ENCODE data around the gene VIL1.

The VIL1 gene

DNA sequence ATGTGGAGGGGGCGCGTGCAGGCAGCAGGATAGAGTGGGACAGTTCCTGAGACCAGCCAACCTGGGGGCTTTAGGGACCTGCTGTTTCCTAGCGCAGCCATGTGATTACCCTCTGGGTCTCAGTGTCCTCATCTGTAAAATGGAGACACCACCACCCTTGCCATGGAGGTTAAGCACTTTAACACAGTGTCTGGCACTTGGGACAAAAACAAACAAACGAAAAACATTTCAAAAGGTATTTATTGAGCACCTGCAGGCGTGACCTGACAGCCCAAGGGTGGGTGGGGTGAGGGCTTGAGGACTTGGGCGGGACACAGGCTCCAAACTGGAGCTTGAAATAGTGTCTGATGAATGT, 23.9 kb upstream of the VIL1 start:
- DNase-seq: no peak
- no peak for ATAC-seq

DNA sequence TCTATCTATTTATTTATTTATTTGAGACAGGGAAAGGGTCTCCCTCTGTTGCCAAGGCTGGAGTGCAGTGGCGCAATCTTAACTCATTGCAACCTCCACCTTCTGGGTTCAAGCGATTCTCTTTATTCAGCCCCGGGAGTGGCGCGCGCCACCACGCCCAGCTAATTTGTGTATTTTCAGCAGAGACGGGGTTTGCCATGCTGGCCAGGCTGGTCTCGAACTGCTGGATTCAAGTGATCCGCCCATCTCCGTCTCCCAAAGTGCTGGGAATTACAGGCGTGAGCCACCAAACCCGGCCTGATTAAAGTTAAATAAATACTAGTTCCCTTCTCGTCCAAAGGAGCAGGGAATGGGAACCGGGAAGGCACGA, 23.5 kb upstream of the VIL1 start:
- DNase-seq (peak; percentile 23), ATAC-seq (no peak)

DNA sequence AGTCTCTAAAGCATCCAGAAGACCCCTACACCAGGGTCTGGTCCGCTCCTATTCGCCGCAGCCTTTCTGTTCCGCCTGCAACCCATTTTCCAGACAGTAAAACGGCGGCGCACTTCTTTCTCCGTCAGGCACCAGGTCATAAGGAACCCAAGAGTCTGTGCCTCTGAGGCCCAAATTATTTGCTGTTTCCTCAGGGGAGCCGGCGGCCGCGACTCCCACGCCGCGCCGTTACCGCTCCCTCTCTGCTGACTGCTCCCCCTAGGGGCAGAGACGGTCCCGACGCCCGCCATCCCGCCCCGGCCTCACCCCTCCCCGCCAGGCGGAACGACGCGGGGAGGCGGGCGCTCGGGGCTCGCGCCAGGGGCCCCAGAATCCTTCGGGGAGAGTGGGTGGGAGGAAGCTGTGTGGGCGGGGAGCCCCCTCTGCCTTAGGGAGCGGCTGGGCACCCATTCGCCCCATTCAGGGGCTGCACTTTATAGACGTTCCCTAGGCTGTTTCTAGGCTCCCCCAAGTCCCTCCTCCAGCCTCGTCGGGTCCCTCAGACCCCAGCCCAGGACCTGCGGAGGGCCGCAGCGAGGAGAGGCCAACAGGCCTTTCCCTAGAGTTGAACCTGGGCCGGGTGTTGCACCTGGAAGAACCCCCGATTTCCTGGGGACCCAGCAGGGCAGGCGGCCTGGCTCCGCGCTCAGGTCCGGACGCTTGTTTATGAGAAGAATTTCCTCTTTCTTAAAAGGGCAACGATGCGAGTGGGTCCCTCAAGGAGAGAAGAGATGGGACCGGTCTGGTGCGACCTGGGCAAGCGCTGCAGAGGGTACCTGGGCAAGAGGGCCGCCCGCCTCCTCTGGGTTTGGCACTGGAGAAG, 22.9 kb upstream of the VIL1 start:
- DNase-seq (peak; percentile 96), ATAC-seq (peak; percentile 64)

DNA sequence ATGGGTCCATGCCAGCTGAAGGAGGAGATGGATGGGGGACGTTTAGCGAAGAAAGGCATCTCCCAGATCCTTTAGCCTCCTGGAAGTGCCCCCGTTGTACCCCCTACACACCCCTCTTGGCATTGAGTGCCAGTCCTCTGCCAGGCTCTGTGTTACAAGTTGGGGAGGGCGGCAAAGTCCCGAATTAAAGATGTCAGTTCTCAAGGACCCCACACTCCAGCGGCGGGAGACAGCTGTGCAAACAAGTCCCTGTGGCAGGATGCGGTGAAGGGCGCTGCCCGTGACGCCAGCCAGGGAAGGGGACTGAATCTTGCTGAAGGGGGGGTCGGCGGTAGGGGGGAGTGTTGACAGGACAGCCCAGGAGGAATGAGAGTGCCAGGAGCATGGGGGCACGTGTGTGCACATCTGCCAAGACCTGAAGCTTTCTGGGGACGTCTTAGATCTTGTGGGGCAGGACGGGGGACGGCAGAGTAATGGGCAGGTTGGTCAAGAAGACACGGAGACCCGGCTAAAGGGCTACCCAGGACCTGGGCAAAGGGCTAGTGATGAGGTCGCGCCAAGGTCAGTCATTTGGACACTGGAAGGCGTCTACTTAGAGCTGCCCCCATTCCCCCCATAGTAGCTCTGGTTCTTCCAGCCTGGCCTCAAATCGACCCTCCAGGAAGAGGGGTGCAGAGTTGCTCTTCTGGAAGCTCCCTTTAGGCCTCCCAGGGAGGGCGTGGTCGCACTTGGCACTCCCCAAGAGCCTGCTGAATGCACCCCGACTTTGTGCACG, 22.0 kb upstream of the VIL1 start:
- no peak for ATAC-seq
- peak; percentile 75 for DNase-seq

DNA sequence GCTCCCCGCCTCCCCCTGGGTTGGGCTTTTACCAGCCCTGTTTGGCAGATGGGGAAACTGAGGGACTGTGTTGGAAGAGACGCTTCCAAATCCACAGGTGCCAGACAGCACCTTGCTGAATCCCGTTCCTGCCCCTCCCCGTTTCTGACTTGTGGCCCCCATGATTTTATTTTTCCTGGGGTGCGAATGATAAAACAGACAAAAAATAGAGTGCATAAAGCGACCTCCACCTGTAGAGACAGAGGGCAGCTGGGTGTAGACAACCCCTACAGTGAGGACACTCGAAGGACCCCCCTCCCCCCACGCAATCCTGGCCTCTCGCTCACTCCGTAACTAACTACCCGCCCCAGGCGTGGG, 21.5 kb upstream of the VIL1 start:
- ATAC-seq (no peak), DNase-seq (no peak)

DNA sequence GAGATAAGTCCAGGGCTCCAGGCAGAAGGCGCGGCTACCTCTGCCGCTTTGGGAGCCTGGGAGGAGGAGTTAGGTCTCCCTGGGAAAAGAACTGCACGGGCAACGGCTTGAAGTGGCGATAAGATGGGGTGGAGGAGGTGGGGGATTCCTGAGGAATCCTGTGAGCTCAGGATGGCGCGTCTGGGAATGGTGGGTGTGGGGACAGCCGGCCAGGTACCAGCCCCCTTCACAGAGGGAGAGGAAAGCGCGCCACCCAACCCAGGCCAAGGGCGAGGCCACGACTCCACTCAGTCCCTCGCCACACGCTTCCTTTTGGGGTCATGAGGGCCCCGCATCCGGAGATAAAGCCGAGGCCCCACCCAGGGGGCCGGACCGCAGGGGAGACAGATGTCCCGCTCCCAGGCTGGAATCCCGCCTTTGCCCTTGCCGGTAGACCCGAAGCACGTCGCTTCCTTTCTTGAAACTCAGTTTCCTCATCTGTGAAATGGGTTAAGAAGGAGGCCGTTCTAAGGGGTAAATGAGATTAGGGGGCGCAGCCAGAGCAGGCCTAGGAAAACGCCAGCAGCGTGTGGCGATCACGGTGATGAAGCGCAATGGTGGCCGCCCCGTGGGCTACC, 21.0 kb upstream of the VIL1 start:
- peak; percentile 77 for DNase-seq

DNA sequence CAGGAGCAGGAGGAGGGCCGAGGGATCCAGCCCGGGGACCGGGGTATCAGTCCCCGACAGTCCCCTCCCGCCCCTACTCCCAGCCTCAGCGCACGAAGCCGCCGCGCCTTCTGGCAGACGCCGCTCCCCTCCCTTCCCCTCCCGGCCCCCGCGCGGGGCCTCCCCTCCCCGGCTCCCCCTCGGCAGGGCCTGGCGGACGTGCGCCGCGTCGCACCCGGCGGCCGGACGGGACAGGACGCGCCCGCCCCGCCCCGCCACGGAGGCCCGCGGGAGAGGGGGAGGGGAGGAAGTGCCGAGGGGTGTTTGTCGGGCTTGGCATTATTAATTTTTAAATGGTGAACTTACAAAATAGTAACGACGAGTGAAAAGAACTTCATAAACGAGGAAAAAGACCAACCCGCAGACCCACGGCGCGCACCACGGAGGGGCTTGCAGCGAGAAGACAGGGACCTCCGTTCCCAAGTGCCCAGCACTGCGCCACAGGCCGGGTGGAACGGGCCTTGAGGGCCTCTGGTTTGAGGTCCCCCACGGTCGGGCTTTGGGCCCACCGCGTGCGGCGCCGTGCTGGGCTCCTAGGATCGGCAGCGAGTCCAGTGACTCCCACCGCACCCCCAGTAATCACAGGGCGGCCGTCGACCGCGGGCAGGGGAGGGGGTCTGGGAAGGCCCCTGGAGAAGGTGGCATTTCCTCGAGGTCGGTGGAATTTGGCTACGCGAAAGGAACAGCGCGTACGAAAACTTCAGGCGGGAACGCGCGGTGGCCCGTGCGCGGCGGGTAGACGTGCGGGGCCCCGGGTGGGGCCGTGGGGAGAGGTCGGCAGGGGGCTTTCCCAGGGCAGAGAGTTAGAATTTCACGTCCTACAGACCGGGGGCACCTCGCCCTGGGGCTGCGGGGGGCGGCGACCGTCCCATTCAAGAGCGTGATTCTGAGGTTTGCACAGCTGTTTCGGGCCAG, 20.2 kb upstream of the VIL1 start:
- peak; percentile 83 for DNase-seq
- peak; percentile 16 for ATAC-seq

More for the DNA sequence above, 21.0 kb upstream of the VIL1 start:
- peak; percentile 7 for ATAC-seq

DNA sequence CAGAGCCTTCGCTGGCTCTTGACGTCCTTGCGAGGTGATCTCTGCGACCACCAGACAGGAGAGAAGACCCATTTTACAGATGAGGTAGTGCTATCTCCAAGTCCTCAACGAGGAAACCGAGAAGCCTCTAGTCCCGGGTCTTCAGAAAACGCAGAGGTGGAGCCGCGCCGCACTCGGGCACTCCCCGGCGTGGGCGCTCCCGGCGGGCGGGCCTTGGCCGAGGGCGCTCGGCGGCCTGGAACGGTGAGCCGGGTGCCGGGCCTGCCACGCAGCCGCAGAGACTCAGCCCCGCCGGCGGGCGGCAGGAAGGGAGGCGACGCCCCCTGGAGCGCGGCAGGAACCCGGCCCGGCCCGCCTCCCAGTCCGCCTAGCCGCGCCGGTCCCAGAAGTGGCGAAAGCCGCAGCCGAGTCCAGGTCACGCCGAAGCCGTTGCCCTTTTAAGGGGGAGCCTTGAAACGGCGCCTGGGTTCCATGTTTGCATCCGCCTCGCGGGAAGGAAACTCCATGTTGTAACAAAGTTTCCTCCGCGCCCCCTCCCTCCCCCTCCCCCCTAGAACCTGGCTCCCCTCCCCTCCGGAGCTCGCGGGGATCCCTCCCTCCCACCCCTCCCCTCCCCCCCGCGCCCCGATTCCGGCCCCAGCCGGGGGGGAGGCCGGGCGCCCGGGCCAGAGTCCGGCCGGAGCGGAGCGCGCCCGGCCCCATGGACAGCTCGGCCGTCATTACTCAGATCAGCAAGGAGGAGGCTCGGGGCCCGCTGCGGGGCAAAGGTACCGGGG, 19.3 kb upstream of the VIL1 start, which contains the start of gene CTDSP1:
Gene CTDSP1, plus strand, starts transcription at position 478 of the 776 bp plus-strand sequence. Its CDS starts 223 bp downstream, at position 701.
- ATAC-seq: peak; percentile 61
- peak; percentile 92 for DNase-seq

DNA sequence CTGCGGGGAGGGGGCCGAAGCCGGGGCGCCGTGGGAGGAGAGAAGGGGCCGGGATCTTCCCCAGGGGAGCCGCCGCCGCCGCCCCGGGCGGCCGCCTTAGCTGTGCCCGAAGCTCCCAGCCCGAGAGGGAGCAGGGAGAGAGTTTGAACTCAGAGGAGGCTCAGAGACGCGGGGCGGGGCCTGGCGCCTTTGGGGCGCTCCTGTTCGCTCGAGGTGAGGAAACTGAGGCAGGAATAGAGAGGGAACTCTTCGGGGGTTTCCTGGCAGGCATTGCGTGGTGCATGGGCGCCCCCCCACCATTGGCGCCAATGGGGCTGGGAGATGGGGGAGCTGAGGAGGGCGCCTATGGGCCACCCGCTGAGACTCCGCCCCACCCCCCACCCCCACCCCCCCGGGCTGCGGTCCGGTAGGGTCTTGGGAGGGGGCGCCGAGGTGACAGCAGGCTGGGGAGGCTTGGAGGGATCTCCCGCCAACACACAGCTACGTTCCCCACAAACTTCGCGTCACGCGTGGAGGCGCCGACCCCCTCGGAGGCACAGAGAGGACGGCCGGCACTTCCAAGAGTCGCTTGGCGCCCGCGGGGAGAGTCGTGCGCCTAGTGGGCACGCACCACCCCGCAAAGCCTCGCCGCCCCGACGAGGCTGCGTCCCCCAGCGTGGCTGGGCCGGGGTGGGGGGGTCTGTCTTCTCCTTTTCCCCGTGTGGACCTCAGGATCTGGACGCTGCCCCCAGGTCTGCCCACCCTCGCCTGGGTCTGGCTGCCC, 18.6 kb upstream of the VIL1 start:
- ATAC-seq (no peak), DNase-seq (peak; percentile 53)

DNA sequence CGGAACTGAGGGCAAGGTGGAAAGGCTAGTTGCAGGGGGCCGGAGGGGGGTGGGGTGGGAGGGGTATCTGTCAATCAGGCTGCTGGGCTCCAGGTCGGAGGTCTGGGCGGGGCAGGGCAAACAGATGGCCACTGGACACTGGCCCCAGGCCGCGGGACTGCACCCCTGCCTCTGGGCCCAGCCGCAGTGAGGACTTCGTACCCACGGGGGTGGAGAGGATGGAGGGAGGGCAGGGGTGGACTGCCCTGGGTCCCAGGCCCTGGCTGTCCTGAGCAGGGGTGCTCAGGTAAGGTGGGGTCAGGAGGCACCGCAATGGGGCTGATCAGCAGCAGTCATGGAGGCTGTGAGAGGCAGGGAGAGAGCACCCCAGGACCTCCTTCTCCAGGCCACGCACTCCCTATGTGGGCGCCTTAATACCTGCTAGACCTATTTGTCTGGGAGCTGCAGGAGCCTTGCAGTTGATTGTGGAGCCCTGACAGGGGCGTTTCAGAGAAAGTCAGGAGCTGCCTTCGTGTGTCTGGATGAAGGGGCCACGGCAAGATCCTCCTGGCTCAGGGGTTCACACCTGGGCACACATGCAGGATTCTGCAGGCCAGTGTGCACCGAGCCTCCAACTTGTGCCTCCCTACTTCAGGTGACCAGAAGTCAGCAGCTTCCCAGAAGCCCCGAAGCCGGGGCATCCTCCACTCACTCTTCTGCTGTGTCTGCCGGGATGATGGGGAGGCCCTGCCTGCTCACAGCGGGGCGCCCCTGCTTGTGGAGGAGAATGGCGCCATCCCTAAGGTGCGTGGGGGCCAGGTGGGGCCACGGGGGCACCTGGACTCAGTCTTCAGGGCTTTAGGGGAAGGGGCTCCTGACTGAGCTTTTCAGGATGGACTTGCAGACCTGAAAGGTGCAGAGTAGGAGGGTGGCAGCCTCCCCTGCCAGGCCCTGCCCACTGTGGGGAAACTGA, 17.7 kb upstream of the VIL1 start:
- no peak for ATAC-seq
- DNase-seq: peak; percentile 19

DNA sequence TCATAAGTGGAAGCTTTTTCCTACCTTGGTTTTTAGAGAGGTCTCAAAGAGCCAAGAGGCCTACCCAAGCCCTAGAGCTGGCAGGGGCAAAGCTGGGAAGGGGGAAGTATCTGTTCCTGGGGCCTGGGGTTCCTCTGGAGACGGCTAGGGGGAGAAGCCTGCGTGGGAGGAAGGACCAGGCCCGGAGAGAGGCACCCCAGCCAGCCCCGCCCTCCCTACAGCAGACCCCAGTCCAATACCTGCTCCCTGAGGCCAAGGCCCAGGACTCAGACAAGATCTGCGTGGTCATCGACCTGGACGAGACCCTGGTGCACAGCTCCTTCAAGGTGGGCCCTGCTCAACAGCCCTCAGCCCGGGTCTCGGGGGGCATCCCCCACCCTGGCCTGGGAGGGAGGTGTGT, 17.0 kb upstream of the VIL1 start:
- DNase-seq: no peak
- no peak for ATAC-seq

DNA sequence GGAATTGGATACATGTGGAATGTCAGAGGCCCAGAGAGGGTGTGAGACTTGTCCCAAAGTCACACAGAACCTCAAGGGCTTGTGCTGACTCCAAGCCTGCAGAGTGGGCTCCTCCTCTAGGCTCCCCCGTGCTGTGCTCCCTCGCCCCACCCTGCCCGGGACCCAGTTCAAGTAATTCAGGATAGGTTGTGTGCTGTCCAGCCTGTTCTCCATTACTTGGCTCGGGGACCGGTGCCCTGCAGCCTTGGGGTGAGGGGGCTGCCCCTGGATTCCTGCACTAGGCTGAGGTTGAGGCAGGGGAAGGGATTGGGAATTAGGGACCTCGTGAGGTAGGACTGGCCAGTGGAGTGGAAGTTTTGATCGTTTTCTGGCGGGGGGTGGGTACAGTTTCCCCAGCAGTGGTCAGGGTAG, 16.4 kb upstream of the VIL1 start:
- DNase-seq (no peak), ATAC-seq (no peak)

DNA sequence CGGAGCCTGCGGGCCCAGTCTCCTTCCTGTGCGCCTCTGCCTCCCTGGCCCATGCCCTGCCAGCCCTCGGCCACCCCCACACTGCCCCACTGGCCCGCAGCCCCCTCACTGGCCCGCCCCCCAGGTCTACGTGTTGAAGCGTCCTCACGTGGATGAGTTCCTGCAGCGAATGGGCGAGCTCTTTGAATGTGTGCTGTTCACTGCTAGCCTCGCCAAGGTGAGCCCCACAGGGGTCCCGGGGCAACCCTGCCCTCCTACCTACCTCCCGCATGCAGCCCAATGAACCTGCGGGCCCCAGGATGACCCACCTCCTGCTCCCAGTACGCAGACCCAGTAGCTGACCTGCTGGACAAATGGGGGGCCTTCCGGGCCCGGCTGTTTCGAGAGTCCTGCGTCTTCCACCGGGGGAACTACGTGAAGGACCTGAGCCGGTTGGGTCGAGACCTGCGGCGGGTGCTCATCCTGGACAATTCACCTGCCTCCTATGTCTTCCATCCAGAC, 16.0 kb upstream of the VIL1 start:
- ATAC-seq (no peak), DNase-seq (no peak)

DNA sequence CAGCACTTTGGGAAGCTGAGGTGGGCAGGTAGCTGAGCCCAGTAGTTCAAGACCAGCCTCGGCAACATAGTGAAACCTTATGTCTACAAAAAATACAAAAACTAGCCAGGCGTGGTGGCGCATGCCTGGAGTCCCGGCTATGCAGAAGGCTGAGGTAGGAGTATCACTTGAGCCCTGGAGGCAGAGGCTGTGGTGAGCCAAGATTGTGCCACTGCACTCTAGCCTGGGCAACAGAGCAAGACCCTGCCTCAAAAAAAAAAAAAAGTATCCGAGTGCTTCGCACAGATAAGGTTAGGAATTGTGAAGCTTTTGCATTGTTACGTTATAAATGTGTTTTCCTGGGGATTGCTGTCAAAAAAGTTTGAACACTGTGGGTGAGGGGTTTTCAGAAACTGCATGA, 15.1 kb upstream of the VIL1 start:
- DNase-seq (no peak), ATAC-seq (no peak)

DNA sequence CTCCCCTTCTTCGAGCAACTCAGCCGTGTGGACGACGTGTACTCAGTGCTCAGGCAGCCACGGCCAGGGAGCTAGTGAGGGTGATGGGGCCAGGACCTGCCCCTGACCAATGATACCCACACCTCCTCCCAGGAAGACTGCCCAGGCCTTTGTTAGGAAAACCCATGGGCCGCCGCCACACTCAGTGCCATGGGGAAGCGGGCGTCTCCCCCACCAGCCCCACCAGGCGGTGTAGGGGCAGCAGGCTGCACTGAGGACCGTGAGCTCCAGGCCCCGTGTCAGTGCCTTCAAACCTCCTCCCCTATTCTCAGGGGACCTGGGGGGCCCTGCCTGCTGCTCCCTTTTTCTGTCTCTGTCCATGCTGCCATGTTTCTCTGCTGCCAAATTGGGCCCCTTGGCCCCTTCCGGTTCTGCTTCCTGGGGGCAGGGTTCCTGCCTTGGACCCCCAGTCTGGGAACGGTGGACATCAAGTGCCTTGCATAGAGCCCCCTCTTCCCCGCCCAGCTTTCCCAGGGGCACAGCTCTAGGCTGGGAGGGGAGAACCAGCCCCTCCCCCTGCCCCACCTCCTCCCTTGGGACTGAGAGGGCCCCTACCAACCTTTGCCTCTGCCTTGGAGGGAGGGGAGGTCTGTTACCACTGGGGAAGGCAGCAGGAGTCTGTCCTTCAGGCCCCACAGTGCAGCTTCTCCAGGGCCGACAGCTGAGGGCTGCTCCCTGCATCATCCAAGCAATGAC, 14.4 kb upstream of the VIL1 start:
- peak; percentile 14 for DNase-seq
- ATAC-seq: no peak

DNA sequence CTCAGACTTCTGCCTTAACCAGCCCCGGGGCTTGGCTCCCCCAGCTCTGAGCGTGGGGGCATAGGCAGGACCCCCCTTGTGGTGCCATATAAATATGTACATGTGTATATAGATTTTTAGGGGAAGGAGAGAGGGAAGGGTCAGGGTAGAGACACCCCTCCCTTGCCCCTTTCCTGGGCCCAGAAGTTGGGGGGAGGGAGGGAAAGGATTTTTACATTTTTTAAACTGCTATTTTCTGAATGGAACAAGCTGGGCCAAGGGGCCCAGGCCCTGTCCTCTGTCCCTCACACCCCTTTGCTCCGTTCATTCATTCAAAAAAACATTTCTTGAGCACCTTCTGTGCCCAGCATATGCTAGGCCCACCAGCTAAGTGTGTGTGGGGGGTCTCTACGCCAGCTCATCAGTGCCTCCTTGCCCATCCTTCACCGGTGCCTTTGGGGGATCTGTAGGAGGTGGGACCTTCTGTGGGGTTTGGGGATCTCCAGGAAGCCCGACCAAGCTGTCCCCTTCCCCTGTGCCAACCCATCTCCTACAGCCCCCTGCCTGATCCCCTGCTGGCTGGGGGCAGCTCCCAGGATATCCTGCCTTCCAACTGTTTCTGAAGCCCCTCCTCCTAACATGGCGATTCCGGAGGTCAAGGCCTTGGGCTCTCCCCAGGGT, 13.7 kb upstream of the VIL1 start:
- ATAC-seq (no peak), DNase-seq (no peak)

DNA sequence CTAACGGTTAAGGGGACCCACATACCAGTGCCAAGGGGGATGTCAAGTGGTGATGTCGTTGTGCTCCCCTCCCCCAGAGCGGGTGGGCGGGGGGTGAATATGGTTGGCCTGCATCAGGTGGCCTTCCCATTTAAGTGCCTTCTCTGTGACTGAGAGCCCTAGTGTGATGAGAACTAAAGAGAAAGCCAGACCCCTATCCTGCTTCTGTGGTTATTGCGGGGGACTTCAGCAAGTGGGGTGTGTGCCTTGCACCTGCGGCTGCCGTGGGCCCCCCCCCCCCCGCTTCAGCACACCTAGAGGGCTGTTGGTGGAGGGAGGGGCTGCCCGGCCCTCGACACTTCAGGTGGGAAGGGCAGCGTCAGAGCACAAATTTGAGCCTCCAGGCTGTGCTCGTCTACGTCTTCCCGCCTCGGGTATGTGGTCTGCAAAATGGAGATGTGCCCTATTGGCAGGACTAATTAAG, 13.1 kb upstream of the VIL1 start:
- DNase-seq (peak; percentile 45), ATAC-seq (no peak)

All from stimulated activated naive CD8-positive, alpha-beta T cell treated with anti-CD3 and anti-CD28 coated beads, Interleukin-15, Interleukin-2, amounts not matched to agents 100 U/mL and 50 U/mL, for 24 hours (primary cell).